Activated T-helper 1 cell treated with anti-CD3 and anti-CD28 coated beads, Interleukin-2, amount 50 U/mL, for 16 hours (primary cell): ENCODE data around the gene METAP1D.
"Not testable (repeated sequence)": the region's sequence is repeated elsewhere in the genome, so short reads cannot be mapped to it uniquely, and the experiment has no call there.

Experiments
- DNase-seq, 2 donors: peaks; one replicate each; pipeline ENCODE4 v3.0.0-alpha.2; 2020; ENCODE audit warnings: low read depth in 1 of 2, low spot score in 1 of 2

Gene METAP1D

DNA sequence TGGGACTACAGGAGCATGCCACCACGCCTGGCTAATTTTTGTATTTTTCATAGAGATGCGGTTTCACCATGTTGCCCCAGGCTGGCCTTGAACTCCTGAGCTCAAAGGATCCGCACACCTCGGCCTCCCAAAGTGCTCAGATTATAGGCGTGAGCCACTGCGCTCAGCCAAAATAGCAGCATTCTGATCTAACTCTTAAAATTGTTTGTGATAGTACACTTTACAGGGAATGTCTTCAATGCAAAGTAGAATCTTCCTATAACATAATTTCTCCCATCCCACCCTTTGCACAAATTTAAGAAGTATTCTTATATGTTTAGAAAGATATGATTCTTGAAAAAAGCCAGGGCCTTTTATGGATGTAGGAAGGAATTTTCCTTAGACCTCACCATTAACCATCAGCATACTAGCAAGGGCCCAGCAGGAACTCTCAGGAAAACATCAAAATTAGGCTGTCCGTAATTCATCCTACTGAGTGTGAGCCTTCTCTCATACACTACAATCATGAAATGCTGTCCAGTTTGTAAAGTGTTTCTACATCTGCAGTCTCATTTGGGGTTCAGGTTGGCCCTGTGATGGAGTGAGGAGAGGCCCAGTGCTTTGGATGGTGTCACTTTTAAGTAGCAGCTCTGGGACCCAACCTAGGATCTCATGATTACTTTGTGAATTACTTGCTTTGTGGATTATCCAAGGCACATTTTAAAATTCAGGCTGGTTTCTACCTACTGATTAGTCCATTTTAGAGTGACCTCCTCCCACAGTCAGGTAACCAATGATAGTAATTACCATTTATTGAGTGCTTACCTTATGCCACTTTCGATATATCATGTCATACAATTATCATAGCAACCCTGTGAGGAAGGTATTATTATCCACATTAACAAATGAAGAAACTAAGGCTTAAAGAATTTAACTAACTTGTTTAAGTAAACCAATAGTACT lies 48.1 kb downstream of the METAP1D start:
- DNase-seq, result no peak

DNA sequence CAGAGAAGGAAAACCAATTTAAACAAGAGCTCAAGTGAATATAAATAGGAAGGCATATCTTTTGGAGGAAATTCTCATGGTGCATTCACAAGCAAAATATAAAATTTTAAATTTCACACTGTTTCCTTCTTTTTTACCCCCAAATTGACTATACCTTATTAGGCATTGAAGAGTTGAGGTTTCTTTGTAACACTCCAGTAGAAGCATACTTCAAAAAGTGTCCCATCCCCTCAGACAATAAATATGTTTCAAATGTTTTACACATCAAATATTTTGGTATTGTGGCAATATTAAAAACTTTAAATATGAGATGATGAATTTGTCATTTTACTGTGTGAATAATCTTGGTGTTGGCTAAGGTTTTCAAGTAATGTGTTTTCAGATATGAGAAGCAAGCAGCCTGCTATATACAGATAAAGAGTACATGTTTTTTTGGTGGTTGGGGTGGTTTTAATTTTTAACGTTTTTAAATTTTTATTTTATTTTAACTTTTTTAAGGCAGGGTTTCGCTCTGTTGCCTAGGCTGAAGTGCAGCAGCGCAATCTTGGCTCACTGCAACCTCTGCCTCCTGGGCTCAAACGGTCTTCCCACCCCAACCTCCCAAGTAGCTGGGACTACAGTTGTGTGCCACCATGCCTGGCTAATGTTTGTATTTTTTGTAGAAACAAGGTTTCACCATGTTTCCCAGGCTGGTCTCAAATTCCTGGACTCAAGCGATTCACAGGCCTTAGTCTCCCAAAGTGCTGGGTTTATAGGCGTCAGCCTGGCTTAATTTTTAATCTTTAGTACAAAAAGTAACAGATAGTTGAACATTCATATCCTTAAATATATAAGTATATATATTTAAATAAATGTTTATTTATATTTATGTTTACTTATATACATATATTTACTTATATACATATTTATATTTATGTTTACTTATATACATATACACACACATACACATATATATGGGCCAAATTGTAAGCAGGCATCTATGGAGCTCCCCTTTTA lies 49.1 kb downstream of the METAP1D start:
- DNase-seq, result no peak

DNA sequence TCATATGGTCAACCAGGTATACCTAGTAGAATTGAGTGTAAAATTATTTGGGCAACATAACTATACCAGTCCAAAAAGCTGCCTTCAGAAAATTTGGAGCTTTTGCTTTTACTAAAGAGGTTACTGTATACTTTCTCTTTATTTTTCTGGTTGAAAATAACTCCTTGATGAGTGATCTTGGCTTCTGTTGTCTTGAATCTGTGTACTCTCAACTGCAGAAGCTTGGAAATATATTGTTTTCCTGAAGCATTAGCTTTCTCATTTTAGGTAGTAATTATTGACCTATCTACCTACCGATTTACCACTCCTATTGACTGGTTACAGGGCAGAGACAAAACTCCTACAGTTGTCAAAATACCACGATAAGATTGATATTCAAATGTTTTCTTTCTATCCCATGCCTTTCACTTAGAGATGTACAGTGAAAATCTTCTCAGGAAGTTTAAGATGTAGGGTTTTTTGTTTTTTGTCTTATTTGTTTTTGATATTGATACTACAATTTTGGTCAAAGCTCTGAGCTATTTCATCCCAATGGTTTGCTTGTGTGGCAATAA lies 49.9 kb downstream of the METAP1D start:
- no peak for DNase-seq

DNA sequence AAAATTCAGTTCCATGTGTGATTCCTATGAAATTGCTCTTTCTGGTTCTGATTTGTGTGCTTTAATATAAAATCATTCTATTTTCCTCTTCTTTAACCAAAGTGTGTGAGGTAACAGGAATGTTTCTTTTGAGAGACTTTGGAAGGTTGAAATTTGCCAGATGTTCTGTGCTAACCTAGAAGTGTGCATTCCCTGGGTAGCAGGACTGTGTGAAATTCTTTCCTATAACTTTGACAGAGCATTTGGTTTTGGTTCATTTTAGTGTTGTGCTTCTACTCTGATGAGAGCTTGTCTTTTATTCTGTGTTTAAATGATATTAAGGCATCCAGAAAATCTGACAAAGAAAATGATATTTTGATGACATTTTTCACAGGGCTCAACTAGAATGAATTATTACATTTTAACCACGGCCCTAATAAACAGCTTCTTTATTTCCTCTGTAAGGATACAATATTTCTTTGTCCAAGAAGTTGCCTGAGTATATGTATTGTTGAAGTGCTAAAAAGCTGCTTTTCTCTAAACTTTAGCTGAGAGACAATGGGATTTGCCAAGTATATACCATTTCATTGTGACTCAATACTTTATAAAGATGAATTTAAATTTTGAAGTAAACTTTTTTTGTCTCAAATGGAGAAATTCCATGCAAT lies 50.8 kb downstream of the METAP1D start:
- no peak for DNase-seq

DNA sequence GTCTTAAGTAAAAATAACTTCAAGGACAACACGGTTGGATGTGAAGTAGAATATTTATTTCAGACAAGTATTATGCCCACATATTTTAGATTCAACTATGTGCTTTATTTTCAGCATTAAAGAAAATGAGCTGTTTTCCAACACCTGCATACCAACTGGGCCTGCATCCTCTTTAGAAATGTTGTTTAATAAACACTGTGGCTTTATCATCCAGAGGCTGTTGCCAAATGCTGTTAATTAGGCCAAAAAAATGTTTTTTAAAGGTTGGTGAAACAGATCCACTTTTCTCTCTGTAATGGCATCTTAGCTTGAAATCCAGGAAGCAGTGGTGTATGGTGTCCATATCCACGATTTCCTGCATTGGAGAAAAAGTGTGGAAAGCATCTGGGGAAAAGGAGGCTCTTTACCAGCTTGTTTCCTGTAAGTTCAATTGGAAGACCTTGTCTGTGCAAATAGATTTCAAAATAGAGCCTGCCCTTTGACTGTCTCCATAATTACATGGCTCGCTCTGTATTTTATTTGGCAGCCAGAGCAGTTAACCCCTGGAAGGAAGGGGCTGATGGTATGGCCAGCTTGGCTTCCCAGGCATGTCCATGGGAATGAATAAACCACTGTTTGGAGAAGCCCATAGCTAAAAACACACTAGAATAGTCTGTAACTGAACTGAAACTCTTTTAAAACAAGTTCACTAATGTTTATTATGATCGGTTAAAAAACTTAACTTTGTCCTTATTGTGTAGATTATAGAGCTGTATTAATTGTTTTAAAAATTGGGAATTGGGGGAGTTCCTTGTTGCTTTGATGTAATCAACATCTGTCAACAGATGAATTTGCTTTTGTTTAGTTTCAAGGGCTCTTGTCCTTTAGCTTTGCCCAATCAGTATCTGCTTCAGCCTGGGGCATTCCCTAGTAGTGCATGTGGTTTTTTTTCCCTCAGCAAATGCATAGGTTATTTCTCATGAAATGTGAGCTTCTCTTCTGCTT lies 52.5 kb downstream of the METAP1D start:
- DNase-seq, result no peak

DNA sequence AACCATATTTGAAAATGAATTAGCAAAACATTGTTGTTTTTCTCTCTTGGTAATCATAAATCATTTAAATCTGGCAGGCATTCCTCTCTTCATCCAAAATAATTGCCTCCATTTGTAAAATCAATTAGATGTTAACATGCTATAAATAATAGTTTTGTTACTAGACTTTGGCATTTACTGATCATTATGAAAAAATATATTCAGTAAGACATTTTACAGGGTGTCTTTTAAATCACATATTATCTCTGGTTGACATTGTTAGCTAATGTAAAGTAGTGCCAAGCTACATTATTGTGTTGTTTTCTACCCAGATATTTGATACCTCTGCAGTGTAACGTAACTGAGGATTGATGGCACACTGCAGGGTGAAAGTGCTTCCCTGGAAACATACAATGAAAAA lies 53.7 kb downstream of the METAP1D start:
- DNase-seq, result no peak

DNA sequence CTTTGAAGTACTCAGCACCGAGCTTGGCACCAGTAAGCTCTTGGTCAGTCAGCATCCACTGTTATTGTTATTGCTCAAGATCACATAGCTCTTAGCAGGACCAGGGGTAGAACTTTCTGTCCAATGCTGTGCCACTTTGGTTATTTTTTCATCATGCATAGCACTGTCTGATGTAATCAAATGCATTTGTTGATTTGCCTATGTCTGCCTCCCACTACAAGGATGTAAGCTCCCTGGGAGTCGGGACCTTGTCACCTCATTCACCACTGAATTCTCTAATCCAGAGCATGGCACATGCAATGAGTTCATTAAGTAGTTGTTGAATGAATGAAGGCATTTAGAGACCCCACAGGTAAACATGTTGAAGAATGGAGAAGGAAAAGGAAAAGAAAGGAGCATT lies 56.5 kb downstream of the METAP1D start:
- DNase-seq, result no peak

DNA sequence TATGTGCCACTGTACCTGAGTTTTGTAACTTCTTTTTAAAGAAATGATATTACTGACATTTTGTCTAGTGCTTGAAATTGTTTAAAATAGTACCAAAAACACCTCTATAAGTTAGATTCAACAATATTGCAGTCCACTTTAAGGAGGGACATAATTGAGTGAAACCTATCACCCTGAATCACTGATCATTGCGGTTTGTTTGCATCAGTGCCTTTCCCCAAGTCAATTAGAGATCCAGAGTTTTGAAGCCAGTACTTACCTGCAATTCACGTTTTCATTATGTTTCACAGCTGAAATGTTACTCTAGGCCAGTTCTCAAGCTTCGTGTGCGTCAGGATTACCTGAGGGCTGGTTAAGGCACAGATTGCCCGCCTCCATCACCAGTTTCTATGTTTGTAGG lies 58.9 kb downstream of the METAP1D start:
- no peak for DNase-seq

DNA sequence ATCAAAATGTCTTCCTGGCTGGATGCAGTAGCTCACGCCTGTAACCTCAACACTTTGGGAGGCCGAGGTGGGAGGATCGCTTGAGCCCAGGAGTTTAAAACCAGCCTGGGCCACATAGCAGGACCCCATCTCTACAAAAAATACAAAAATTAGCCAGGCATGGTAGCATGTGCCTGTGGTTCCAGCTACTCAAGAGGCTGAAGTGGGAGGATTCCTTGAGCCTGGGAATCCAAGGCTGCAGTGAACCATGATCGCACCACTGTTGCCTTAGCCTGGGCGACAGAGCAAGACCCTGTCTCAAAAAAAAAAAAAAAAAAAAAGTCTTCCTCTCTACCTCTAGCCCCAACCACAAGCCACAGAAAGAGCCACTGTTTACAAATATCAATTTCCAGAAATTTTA lies 60.4 kb downstream of the METAP1D start:
- not testable (repeated sequence) for DNase-seq

DNA sequence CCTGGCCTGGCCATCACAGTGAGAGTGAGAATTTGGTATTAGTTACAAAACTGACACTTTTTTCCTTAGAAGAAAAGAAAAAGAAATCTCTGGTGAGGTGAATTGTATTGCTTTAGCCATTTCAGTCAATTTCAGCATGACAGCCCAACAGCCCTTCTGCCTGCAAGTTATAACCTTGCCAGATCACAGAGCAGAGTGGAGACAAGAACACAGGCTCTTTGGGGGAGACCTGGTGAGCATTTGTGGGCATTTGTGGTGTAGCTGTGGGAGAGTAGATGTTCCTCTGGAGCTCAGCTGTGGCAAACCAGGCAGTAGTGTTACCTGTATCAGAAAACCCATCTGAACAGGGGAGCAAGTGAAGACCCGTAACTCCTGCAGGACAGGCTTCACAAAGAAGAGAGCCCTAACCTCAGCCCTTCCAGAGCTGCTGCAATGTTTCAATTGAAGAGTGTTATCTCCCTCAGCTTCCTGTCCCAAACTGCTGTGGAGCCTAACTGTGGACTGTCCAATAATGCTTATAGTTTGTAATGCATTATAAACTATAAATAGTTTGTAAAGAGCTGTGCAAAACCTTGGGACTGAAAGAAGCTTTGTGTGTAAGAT lies 62.8 kb downstream of the METAP1D start:
- no peak for DNase-seq

DNA sequence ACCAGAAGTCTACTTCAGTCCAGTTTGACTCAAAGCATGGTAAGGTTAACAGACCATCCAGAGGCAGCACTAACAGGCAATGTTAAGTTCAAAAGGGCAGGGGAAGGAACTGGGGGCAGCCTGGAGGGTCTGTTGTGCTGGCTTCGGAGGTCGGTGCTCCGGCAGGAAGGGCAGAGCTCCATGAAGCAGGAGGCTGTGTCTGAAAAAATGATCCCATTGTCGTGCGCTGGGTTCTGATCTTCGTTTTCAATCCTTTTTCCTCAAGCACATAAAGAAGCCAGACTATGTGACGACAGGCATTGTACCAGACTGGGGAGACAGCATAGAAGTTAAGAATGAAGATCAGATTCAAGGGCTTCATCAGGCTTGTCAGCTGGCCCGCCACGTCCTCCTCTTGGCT lies 63.7 kb downstream of the METAP1D start:
- no peak for DNase-seq

DNA sequence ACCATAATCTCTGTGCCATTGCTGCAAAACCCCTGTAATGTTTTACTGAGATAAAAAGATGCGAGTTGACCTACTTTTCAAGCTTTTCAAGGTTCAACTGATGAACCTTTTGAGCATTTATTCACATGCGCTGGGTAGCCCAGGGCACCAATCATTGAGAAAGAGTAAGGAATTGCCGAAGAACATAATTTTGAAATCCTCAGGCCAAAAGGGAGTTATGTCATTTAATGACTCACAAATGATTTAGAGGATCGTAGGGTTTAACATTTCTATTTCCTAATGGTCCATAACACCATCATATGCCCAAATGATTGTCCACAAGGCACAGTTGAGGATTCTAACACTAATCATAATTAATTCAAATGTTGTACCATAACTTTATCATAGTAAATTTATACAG lies 65.4 kb downstream of the METAP1D start:
- no peak for DNase-seq

DNA sequence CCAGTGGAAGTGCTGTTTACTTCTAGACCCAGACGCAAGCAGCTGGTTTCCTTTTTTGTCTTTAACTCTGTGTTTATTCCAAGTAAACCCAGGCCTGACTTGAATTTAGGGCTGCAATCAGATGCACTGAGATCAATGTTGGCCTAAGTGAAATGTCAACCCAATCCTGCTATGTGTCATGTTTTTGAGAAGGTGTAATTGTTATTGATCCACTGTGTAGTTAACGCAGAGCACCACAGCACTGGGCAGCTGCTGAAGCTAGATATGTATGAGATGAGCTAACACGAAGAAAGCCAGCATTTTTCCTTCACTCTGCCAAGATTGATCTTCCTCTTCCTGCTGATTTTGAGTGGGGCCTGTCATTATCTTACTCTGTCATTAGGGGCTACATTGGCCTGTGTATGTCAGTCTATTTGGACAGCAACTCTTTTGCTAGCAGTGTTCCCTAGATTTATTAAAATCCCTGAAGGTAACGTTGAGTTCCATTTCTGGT lies 66.7 kb downstream of the METAP1D start:
- DNase-seq, result no peak

DNA sequence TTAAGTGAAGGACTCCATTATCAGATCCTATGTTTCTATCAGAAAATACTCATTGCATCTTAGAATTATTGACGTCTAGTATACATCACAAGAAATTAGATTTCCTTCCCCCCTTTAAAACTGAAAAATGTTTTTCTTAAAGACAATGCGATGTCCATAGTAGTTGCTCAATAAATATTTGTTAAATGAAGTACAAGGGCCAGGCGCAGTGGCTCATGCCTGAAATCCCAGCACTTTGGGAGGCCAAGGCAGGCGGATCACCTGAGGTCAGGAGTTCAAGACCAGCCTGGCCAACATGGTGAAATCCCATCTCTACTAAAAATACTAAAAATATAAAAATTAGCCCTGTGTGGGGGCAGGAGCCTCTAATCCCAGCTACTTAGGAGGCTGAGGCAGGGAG lies 68.2 kb downstream of the METAP1D start:
- not testable (repeated sequence) for DNase-seq

DNA sequence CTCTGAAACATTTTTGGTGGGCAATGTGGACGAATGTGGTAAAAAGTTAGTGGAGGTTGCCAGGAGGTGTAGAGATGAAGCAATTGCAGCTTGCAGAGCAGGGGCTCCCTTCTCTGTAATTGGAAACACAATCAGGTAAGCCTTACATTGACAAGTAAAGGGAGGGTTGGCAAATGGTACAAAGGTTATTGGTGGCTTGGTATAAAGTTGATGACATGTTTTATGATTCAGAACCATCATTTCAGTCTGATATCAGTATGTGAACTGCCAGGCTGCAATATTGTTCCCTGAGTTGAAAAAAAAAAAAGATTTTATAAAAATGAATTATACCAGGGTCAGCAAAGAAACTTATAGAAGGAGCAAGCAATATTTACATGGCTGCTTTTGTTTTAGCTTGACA lies 71.2 kb downstream of the METAP1D start:
- DNase-seq, result no peak

DNA sequence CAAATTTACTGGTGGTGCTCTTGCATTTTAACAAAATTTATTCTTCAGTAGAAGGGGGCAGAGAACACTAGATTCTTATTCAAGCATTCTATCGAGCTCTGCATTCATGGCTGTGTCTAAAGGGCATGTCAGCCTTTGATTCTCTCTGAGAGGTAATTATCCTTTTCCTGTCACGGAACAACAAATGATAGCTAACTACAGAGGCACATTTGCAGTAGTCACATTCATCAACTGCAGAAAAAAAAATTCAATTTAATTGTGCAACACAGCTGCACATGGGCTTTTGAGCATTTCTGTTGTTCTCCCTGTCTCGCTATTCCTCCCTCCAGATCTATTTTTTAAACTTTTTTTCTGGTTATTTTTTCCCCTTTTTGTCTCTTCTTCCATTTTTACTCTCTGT lies 72.5 kb downstream of the METAP1D start:
- no peak for DNase-seq

DNA sequence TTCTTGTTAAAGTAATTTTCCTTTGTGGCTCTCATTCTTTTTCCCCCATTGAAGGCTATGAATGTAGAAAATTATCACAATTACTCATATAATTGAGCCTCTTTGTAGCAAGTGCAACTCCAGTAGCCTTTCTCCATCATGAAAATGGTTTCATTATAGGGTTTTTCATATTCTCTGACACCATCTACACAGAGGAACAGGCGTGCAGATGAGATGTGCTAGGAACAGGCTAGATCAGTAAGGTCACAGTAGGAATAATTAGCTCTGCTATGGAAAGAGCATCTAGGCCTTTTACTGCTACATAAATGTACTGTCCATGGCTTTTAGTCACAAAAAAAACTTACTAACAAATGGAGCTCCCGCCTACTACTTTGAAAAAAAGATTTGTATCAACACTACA lies 73.0 kb downstream of the METAP1D start:
- DNase-seq, result no peak

DNA sequence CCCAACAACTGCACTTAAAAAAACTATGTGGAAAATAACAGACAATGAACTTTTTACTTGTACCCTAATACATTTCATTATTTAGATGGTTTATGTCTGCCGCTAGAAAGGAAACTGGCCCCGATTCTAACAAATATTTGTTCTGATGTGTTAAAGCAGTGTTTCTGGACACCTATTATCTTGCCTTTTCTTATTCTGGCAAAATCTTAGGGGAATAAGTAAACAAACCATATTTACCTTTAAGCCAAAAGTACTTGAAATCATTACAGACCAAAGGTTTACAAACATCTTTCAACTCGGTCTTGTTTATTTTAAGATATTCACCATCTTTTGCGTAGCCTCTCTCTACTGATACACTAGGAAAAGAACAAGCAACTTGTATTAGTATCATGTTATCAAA lies 73.8 kb downstream of the METAP1D start:
- DNase-seq, result no peak

DNA sequence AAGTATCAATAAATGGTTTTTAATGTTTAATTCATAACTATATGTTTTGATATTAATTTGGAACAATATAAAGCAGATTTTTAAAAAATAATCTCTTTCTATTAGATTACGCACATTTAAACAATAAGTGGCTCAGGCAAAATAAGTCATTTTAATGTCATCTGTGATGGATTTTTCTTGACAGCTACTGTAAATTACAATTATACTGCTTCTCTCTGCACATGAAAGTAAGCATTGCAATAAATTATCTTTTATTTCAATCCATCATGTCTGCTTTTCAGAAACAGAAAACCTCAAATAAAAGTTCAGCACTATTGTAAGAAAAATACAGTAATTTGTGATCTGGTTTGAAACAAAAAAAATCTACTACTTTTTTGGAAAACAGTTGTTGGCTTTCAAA lies 74.5 kb downstream of the METAP1D start:
- DNase-seq, result no peak
